ENCODE results near the gene ATP4B. TPM values are rescaled to one million over a fixed set of nuclear protein-coding genes. Genes with fewer than 3 reads are reported as not detected.
"Not testable (repeated sequence)": the region's sequence is repeated elsewhere in the genome, so short reads cannot be mapped to it uniquely, and the experiment has no call there.

ATP4B gene
- total RNA-seq, 4 donors from 2014 or later: not detected

GRCh38 chr13:113623491-113624234, 34.3 kb downstream of the ATP4B start:
- H3K27me3 ChIP-seq: no peaks in the 10 kb centered on the region
- H3K36me3 ChIP-seq: peaks cover 0 to 13% (median 0%) of the 10 kb centered on the region in 3 donors
- H3K4me1 ChIP-seq: no peaks in the 10 kb centered on the region
- TF ChIP-seq POLR2A (IDR thresholded peaks at IDR 0.05): no peak
- TF ChIP-seq, protein P1, sequence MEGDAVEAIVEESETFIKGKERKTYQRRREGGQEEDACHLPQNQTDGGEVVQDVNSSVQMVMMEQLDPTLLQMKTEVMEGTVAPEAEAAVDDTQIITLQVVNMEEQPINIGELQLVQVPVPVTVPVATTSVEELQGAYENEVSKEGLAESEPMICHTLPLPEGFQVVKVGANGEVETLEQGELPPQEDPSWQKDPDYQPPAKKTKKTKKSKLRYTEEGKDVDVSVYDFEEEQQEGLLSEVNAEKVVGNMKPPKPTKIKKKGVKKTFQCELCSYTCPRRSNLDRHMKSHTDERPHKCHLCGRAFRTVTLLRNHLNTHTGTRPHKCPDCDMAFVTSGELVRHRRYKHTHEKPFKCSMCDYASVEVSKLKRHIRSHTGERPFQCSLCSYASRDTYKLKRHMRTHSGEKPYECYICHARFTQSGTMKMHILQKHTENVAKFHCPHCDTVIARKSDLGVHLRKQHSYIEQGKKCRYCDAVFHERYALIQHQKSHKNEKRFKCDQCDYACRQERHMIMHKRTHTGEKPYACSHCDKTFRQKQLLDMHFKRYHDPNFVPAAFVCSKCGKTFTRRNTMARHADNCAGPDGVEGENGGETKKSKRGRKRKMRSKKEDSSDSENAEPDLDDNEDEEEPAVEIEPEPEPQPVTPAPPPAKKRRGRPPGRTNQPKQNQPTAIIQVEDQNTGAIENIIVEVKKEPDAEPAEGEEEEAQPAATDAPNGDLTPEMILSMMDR (IDR thresholded peaks at IDR 0.05): no peak
- no peak overlapping the region for H3K4me3 ChIP-seq
- peak in 1 of 3 donors; percentile 35 for DNase-seq
- no peak overlapping the region for H3K27ac ChIP-seq
- H3K9me3 ChIP-seq: no peaks in the 10 kb centered on the region

GRCh38 chr13:113622791-113623490, 35.1 kb downstream of the ATP4B start:
- TF ChIP-seq, protein P1 (IDR thresholded peaks at IDR 0.05): no peak
- no peak for TF ChIP-seq POLR2A (IDR thresholded peaks at IDR 0.05)
- DNase-seq: peak in 1 of 3 donors; percentile 31
- H3K27me3 ChIP-seq: no peaks in the 10 kb centered on the region
- H3K36me3 ChIP-seq: peaks cover 0 to 13% (median 0%) of the 10 kb centered on the region in 3 donors
- no peaks in the 10 kb centered on the region for H3K4me1 ChIP-seq
- H3K4me3 ChIP-seq: no peak overlapping the region
- H3K9me3 ChIP-seq: no peaks in the 10 kb centered on the region
- no peak overlapping the region for H3K27ac ChIP-seq

- peaks cover 0 to 13% (median 0%) of the 10 kb centered on the region in 3 donors for H3K36me3 ChIP-seq
- DNase-seq: peak in 1 of 3 donors; percentile 13
- H3K9me3 ChIP-seq, H3K4me1 ChIP-seq, H3K27ac ChIP-seq, H3K4me3 ChIP-seq, H3K27me3 ChIP-seq: not testable (repeated sequence)
Measured at GRCh38 chr13:113621986-113622550, 35.9 kb downstream of the ATP4B start.

DNA sequence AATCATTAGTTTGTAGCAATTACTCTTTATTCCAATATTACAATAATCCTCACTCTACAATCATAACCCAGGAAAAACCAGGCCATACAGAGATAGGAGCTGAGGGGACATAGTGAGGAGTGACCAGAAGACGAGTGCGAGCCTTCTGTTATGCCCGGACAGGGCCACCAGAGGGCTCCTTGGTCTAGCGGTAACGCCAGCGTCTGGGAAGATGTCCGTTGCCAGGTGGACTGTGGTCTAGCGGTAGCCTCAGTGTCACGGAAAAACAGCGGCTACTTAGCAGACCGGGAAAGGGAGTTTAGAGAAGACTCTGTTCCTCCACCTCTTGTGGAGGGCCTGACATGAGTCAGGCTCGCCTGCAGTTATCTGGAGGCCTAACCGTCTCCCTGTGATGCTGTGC, 36.5 kb downstream of the ATP4B start:
- H3K27ac ChIP-seq, H3K4me3 ChIP-seq, H3K4me1 ChIP-seq, H3K27me3 ChIP-seq, H3K9me3 ChIP-seq: not testable (repeated sequence)
- TF ChIP-seq, protein P1 (IDR thresholded peaks at IDR 0.05): peak in 2 of 6 experiments; percentile 11 to 23
- peaks cover 0 to 13% (median 0%) of the 10 kb centered on the region in 3 donors for H3K36me3 ChIP-seq
- DNase-seq: peak in 1 of 3 donors; percentile 22

DNA sequence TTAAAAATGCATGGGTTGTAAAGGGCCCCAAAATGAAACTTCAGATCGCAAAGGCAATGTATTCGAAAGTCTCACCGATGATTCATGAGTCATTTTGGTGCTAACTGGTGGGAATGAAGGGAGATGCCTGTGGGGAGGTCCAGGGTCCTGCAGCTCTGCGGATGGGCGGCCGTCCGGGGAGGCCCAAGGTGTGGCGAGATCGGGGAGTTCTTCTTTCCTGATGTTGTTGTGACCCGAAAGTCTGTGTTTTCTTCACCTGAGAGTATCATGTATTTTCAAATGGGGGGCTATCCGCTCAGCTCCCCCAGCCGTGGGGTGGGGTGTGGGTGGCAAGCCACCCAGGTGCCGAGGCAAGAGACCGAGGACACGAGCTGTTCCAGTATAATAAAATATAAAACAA, 37.0 kb downstream of the ATP4B start:
- peak in 1 of 3 donors; percentile 12 for DNase-seq
- H3K36me3 ChIP-seq: peaks cover 0 to 13% (median 0%) of the 10 kb centered on the region in 3 donors
- H3K27me3 ChIP-seq: no peaks in the 10 kb centered on the region
- no peak for TF ChIP-seq POLR2A (IDR thresholded peaks at IDR 0.05)
- TF ChIP-seq, protein P1 (IDR thresholded peaks at IDR 0.05): no peak
- no peak overlapping the region for H3K27ac ChIP-seq
- no peaks in the 10 kb centered on the region for H3K4me1 ChIP-seq
- H3K4me3 ChIP-seq: no peak overlapping the region
- no peaks in the 10 kb centered on the region for H3K9me3 ChIP-seq
